GM12864 (cell line): ENCODE results near the gene PRR23E.

Experiments
- DNase-seq: peaks from one replicate; pipeline ENCODE4 v3.0.0-alpha.2; 2011; ENCODE audit warnings: low read depth
- H3K4me3 ChIP-seq: 2 replicates; pipeline ENCODE4 v1.5.1; 2011; ENCODE audit warnings: mild to moderate bottlenecking, low read depth, low read length, control low read depth
- TF ChIP-seq, protein P1 (sequence below): IDR thresholded peaks from 2 replicates; pipeline ENCODE4 v1.5.1; 2011; ENCODE audit warnings: low read depth, mild to moderate bottlenecking, moderate library complexity, low read length, control low read depth, inconsistent platforms; ENCODE audit errors: missing control alignments

The PRR23E gene

DNA sequence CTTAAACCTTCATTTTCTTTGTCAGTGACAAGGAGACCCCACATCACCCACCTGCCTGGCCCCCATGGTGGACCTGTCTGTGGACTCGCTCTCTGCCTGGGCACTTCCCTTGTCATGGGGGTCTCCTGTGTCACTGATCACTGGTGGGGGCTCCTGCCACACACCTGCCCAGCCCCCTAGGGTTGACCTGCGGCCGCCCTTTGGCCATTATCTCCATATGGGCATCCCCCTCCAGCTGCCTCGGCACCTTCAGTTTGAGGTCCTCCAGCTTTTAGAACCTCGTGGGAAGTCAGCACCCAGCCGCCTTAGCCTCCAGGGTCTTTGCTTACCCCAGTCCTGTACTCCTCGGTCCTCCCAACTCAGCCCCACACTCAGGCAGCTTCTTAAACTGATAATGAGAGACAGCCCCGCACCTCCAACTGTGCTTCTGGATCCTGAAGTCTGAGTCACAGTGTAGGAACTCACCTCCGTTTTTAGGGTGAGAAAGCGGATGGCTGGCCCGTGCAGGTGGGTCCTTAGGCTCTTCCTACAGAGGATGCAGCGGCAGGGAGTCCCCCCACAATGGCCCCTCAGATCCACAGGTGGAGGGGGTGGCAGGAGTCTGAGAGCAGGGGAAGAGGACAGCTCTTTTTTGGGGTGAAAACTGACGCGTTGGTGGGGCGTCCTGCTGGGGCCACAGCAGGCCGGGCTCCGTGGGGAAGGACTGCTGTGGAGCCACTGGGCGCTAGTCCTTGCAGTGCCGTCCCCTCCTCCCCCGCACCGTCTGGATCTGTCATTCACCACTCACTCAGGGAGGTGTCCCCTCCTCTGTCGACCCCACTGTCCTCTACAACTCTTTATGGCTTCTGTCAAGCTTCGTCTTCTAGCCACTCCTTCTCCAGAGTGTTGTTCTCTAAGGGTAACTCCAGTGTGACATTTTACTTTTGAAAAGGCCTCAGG is 8.7 kb upstream of the PRR23E start:
- DNase-seq, result no peak
- H3K4me3 ChIP-seq, result no peak overlapping the region
- TF ChIP-seq, protein P1, sequence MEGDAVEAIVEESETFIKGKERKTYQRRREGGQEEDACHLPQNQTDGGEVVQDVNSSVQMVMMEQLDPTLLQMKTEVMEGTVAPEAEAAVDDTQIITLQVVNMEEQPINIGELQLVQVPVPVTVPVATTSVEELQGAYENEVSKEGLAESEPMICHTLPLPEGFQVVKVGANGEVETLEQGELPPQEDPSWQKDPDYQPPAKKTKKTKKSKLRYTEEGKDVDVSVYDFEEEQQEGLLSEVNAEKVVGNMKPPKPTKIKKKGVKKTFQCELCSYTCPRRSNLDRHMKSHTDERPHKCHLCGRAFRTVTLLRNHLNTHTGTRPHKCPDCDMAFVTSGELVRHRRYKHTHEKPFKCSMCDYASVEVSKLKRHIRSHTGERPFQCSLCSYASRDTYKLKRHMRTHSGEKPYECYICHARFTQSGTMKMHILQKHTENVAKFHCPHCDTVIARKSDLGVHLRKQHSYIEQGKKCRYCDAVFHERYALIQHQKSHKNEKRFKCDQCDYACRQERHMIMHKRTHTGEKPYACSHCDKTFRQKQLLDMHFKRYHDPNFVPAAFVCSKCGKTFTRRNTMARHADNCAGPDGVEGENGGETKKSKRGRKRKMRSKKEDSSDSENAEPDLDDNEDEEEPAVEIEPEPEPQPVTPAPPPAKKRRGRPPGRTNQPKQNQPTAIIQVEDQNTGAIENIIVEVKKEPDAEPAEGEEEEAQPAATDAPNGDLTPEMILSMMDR, result no peak

DNA sequence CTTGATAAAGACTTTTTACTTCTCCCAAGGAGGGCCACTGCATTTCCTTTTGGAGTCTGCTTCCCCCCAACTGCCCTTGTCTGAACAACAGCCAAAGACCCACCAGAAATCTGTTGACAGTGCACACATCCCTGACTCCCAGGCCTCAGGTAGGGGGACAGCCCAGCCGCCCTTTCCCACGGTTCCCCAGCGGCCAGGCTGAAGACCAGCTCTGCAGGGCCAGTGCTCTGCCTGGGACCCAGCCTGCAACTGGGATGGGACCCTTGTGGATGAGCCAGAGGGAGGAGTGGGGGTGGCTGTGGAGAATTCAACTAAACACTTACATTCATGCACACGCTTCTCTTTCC is 8.1 kb upstream of the PRR23E start:
- DNase-seq, result no peak
- TF ChIP-seq, protein P1, result no peak

DNA sequence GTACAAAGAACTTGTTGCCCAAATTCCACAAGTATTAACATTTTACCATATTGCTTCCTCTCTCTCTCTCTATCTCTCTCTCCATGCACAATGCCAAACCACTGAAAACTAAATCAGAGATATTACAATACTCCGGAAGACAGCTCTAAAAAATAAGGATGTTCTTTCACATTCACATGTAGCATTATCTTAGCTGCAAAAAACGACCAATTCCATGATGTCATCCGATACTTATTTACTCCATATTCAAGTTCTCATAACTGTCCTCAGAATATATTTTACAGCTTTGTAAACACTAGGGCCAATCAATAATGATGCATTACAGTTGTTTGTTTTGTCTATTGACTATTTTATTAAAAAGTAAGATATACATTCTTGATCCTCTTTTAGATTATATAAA is 7.7 kb upstream of the PRR23E start:
- no peak overlapping the region for H3K4me3 ChIP-seq
- TF ChIP-seq, protein P1, result no peak
- DNase-seq, result no peak

More for the DNA sequence above, 8.1 kb upstream of the PRR23E start:
- no peak overlapping the region for H3K4me3 ChIP-seq

DNA sequence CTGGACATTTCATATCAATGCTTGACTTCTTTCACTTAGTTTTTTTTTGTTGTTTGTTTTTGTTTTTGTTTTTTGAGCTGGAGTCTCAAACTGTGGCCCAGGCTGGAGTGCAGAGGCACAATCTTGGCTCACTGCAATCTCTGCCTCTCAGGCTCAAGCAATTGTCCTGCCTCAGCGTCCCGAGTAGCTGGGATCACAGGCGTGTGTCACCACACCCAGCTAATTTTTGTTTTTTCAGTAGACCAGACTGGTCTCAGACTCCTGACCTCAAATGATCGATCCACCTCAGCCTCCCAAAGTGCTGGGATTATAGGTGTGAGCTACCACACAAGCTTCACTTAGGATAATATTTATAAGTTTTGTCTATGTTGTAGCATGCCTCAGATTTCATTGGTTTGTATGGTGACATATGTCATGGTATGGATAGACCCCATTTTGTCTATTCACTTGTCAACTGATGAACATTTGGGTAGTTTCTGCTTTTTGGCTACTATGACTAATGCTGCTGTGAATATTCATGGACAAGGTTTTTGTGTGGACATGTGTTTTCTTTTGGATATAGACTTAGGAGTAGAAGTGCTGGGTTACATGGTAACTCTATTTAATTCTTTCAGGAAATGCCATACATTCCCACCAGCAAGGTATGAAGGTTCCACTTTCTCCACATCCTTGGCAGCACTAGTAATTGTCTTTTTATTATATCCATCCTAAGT is 6.8 kb upstream of the PRR23E start:
- no peak overlapping the region for H3K4me3 ChIP-seq
- DNase-seq, result no peak
- TF ChIP-seq, protein P1, result no peak

DNA sequence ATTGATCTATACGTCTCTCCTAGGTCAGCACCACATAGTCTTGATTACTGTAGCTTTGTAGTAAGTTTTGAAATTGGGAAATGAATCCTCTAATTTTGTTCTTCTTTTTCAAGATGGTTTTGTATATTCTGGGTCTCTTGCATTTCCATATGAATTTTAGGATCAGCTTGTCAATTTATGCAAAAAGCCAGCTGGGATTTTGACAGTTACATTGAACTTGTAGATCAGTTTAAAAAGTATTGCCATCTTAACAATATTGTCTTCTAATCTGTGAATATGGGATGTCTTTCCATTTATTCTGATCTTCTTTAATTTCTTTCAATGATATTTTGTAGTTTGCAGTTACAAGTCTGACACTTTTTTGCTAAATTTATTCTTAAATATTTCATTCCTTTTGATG is 5.6 kb upstream of the PRR23E start:
- H3K4me3 ChIP-seq, result no peak overlapping the region
- DNase-seq, result no peak
- TF ChIP-seq, protein P1, result no peak

DNA sequence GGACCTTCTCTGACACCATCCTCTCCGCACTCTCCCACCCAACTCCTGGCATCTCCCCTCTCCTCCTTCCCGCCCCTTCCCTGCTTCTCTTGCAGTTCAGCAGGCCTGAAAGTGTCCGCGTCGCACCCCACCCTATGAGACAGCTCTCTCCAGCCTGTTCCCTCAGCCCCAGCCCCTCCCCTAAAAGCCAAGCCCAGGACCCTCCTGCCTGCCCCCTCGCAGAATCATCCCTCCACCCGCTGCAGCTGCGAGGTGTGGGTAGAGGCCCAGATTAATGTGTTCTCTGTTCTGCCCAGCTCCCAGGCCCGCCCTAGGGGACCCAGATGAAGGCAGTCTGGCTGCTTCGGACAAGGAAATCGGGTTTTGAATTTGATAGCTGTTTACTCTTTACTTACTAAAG is 410 bp downstream of the PRR23E start:
- no peak overlapping the region for H3K4me3 ChIP-seq
- TF ChIP-seq, protein P1, result no peak
- no peak for DNase-seq

DNA sequence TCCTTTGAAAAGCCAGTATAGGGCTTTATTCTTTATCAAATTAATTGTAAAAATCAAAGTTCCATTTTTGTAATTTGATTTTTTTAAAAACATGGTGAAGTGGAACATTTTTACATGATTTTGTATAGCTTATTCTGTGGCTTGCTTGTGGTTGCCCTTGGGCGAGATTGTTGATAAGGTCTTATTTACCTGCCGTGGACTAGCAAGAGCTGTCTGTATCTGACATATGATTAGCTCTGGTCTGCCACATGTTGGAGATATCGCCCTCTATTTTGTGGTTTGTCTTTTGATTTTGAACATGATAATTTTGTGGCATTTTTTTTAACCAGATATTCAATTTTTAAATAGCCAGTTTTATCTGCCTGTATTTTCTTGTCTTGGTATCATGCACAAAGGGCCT is 844 bp downstream of the PRR23E start:
- TF ChIP-seq, protein P1, result no peak

More for the DNA sequence above, 844 bp downstream of the PRR23E start:
- DNase-seq, result no peak
- no peak overlapping the region for H3K4me3 ChIP-seq
